ENCODE results near the gene AGBL4. TPM values are rescaled to one million over a fixed set of nuclear protein-coding genes. Genes with fewer than 3 reads are reported as not detected.

AGBL4 gene
- total RNA-seq, 1 experiment from 2014 or later, result not detected

- POLR2A ChIA-PET, result no interaction called here
- Histone ChIP-seq H3K9me3 (peaks cover 4% of the 10 kb centered on the region; the same call in 1 of the 2 replicates), H3K27me3 (replicated peaks; ENCODE audit: control insufficient read depth, insufficient read depth, low read length) (no peaks in the 10 kb centered on the region), H3K36me3 (ENCODE audit: control insufficient read depth, insufficient read depth, low read length) (no peaks in the 10 kb centered on the region), H3K4me1 (no peaks in the 10 kb centered on the region), H3K4me3 (ENCODE audit: low read depth, low read length) (no peak overlapping the region)
- TF ChIP-seq CTCF (IDR thresholded peaks at IDR 0.05; ENCODE audit: insufficient read depth in 1 of 2, low read depth in 1 of 2, low read length in 1 of 2, severe bottlenecking in 1 of 2, unreplicated experiment in 1 of 2), result no peak
- intact Hi-C loops (cut with micrococcal nuclease; ENCODE audit: unreplicated experiment), result no loop called here
- BruUV-seq (replicated peaks), result no TSS peak
- peak overlapping the region; percentile 61 for H3K27ac Mint-ChIP-seq (ENCODE audit: unreplicated experiment)
- H3K4me1 Mint-ChIP-seq (ENCODE audit: low read depth, unreplicated experiment), result no peaks in the 10 kb centered on the region
- H3K27me3 Mint-ChIP-seq (ENCODE audit: insufficient read depth, unreplicated experiment), result no peaks in the 10 kb centered on the region
- H3K36me3 Mint-ChIP-seq (ENCODE audit: insufficient read depth, unreplicated experiment), result peaks cover 5% of the 10 kb centered on the region
- DNase-seq, result no peak
- peaks cover 21% of the 10 kb centered on the region for H3K9me3 Mint-ChIP-seq (ENCODE audit: unreplicated experiment)
- H3K4me3 Mint-ChIP-seq (ENCODE audit: unreplicated experiment), result no peak overlapping the region
- CTCF ChIA-PET, result no interaction called here
Observed at GRCh38 chr1:49298304-49298703, 725.5 kb downstream of the AGBL4 start.

GRCh38 chr1:49297783-49298182 lies 726.0 kb downstream of the AGBL4 start:
- Mint-ChIP-seq H3K36me3 (ENCODE audit: insufficient read depth, unreplicated experiment) (peaks cover 5% of the 10 kb centered on the region), H3K27me3 (ENCODE audit: insufficient read depth, unreplicated experiment) (no peaks in the 10 kb centered on the region), H3K4me1 (ENCODE audit: low read depth, unreplicated experiment) (no peaks in the 10 kb centered on the region), H3K9me3 (ENCODE audit: unreplicated experiment) (peaks cover 21% of the 10 kb centered on the region), H3K4me3 (ENCODE audit: unreplicated experiment) (no peak overlapping the region), H3K27ac (ENCODE audit: unreplicated experiment) (no peak overlapping the region)
- no peaks in the 10 kb centered on the region for H3K27me3 ChIP-seq (replicated peaks; ENCODE audit: control insufficient read depth, insufficient read depth, low read length)
- peaks cover 4% of the 10 kb centered on the region; the same call in 1 of the 2 replicates for H3K9me3 ChIP-seq
- no peaks in the 10 kb centered on the region for H3K4me1 ChIP-seq
- H3K36me3 ChIP-seq (ENCODE audit: control insufficient read depth, insufficient read depth, low read length), result no peaks in the 10 kb centered on the region
- H3K4me3 ChIP-seq (ENCODE audit: low read depth, low read length), result no peak overlapping the region
- CTCF ChIA-PET, result no interaction called here
- intact Hi-C loops (cut with micrococcal nuclease; ENCODE audit: unreplicated experiment), result no loop called here
- POLR2A ChIA-PET, result no interaction called here
- DNase-seq, result no peak
- TF ChIP-seq CTCF (IDR thresholded peaks at IDR 0.05; ENCODE audit: insufficient read depth in 1 of 2, low read depth in 1 of 2, low read length in 1 of 2, severe bottlenecking in 1 of 2, unreplicated experiment in 1 of 2), result no peak
- no TSS peak for BruUV-seq (replicated peaks)

GRCh38 chr1:49294539-49294938 lies 729.2 kb downstream of the AGBL4 start:
- H3K4me1 ChIP-seq, result no peaks in the 10 kb centered on the region
- H3K4me3 ChIP-seq (ENCODE audit: low read depth, low read length), result no peak overlapping the region
- no TSS peak for BruUV-seq (replicated peaks)
- ChIA-PET CTCF (no interaction called here), POLR2A (no interaction called here)
- peaks cover 5% of the 10 kb centered on the region for H3K36me3 Mint-ChIP-seq (ENCODE audit: insufficient read depth, unreplicated experiment)
- H3K27me3 Mint-ChIP-seq (ENCODE audit: insufficient read depth, unreplicated experiment), result no peaks in the 10 kb centered on the region
- DNase-seq, result no peak
- no peaks in the 10 kb centered on the region for H3K4me1 Mint-ChIP-seq (ENCODE audit: low read depth, unreplicated experiment)
- H3K27me3 ChIP-seq (replicated peaks; ENCODE audit: control insufficient read depth, insufficient read depth, low read length), result no peaks in the 10 kb centered on the region
- TF ChIP-seq CTCF (IDR thresholded peaks at IDR 0.05; ENCODE audit: insufficient read depth in 1 of 2, low read depth in 1 of 2, low read length in 1 of 2, severe bottlenecking in 1 of 2, unreplicated experiment in 1 of 2), result no peak
- intact Hi-C loops (cut with micrococcal nuclease; ENCODE audit: unreplicated experiment), result no loop called here
- H3K4me3 Mint-ChIP-seq (ENCODE audit: unreplicated experiment), result no peak overlapping the region
- peaks cover 12% of the 10 kb centered on the region for H3K9me3 Mint-ChIP-seq (ENCODE audit: unreplicated experiment)
- no peaks in the 10 kb centered on the region for H3K36me3 ChIP-seq (ENCODE audit: control insufficient read depth, insufficient read depth, low read length)
- no peak overlapping the region for H3K27ac Mint-ChIP-seq (ENCODE audit: unreplicated experiment)
- peaks cover 8% of the 10 kb centered on the region; the same call in 1 of the 2 replicates for H3K9me3 ChIP-seq
